Ecto neural progenitor cell (in vitro differentiated cells): ENCODE data around the gene PHF3.

ENCODE experiments used
- DNase-seq: peaks from one replicate; pipeline ENCODE4 v3.0.0-alpha.2; 2018; ENCODE audit warnings: low spot score

Gene PHF3, protein sequence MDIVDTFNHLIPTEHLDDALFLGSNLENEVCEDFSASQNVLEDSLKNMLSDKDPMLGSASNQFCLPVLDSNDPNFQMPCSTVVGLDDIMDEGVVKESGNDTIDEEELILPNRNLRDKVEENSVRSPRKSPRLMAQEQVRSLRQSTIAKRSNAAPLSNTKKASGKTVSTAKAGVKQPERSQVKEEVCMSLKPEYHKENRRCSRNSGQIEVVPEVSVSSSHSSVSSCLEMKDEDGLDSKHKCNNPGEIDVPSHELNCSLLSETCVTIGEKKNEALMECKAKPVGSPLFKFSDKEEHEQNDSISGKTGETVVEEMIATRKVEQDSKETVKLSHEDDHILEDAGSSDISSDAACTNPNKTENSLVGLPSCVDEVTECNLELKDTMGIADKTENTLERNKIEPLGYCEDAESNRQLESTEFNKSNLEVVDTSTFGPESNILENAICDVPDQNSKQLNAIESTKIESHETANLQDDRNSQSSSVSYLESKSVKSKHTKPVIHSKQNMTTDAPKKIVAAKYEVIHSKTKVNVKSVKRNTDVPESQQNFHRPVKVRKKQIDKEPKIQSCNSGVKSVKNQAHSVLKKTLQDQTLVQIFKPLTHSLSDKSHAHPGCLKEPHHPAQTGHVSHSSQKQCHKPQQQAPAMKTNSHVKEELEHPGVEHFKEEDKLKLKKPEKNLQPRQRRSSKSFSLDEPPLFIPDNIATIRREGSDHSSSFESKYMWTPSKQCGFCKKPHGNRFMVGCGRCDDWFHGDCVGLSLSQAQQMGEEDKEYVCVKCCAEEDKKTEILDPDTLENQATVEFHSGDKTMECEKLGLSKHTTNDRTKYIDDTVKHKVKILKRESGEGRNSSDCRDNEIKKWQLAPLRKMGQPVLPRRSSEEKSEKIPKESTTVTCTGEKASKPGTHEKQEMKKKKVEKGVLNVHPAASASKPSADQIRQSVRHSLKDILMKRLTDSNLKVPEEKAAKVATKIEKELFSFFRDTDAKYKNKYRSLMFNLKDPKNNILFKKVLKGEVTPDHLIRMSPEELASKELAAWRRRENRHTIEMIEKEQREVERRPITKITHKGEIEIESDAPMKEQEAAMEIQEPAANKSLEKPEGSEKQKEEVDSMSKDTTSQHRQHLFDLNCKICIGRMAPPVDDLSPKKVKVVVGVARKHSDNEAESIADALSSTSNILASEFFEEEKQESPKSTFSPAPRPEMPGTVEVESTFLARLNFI (N-terminal part only)

GRCh38 chr6:63635588-63636517, at the start of gene PHF3:
TSS of gene PHF3 (plus strand) at chr6:63635802. CDS start at chr6:63646552, 10,750 bp downstream.
- DNase-seq: peak; percentile 93

DNA sequence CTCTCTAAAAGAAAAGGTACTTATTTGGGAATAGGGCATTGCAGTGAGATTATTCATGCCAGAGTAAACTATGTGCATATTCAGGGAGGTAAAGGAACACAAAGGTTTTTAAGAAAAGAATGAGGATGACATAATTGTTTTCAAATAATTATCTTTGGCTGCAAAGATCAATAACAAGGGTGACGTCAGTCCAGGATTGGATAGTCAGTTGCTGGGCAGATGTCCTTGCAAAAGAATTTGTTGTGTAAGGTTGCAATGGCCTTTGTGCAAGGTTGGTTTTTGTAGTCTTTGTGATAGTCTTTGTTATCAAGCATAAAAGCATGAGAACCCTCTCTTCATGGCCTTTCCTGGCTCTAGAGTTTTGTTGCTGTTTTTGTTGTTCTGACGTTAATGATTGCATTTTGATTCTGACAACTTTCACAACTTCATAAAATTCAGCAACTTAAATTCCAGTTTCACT, 45.6 kb upstream of the PHF3 start:
- no peak for DNase-seq

GRCh38 chr6:63592886-63593285, 42.7 kb upstream of the PHF3 start:
- DNase-seq: no peak

DNA sequence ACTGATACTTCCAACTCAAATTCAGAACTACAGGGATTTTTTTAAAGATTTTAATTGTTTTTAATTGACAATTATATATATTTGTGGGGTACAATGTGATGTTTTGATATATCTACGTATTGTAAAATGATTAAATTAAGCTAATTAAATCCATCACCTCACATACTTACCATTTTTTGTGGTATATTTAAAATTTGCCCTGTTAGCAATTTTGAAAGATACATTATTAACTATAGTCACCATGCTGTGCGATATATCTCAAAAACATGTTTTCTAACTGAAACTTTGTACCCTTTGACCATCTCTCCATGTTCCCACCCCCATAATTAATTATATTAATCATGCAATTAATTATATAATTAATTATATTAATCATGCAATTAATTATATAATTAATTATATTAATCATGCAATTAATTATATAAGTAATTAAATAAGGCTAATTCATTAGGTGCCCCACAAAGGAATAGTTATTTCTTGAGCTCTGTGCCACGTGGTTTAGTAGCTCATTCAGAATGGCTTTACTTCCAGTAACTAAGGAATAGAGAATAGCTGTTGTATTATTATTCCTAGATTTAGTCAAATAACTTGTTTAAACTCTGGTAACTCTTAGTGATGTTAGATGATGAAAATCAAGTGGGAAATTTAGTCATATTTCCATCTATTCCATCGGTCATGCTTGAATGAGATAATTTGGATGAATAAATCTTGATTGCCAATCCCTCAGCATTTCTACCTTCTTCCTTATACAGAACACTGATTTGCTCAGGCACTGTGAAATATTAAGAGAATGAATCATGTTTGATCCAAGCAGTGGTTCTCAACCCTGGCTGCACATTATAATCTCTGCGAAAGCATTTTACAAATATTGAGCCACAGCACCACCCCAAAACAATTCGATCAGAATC, 38.2 kb upstream of the PHF3 start:
- no peak for DNase-seq

DNA sequence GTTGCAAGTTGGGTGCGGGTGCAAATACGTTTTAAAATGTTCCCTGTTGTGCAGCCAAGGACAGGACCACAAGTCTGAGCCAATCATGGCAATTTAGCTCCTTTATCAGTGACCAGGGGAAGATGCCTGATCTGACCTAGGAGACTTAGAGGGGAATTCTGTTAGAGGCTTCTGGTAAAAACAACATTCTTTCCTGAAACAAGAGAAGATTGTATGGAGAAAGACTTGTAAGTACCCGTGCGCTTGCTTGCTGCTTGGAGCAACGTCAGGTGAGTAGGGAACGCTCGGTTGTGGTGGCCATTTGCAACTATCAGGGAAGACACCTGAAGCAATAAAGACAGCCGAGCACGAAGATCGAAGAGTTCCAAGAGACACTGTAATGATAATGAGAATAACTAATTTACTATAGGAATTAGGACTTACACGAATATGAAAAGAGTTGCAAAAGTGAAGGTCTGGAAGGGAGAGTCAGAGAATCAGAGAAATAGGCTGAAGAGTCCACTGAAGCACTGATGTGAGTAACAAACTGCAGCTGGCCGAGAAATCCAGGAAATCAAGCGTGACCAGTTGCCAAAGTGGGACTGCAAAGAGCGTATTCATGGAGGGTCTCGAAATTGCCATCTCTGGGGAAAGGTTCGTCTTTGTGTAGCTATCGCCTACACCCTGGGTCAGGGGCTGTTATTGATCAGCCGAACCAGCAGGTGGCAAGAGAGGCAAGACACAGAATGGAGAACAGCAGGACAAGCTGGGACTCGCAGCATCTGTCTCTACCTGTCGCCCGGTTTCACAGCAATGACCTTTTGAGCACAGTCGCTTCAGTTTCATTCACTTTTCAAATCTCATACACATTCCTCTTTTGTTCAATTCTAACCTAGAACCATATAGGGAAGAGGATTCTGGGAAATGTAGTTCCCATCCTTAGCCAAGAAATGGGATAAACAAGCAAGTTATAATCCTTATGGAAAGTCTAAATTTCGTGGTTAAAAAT, 37.3 kb upstream of the PHF3 start:
- peak; percentile 81 for DNase-seq

- DNase-seq: no peak
Measured at GRCh38 chr6:63599243-63599642, 36.4 kb upstream of the PHF3 start.

DNA sequence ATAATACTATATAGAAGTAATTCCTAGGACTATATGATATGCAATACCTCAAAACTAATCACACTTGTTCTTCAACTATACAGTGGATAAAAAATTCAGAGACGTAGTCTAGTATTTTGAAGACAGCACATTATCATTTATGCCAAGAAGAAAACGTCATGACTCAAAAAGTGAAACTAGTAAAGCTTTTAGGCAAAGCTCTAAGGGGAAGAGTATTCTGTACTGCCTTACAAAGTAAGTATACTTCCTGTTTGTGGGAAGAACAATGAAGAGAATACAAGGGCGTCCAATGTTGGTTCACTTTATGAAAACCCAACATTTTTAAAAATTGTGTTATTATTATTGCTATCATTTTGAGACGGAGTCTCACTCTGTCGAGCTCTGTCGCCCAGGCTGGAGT, 35.5 kb upstream of the PHF3 start:
- no peak for DNase-seq

DNA sequence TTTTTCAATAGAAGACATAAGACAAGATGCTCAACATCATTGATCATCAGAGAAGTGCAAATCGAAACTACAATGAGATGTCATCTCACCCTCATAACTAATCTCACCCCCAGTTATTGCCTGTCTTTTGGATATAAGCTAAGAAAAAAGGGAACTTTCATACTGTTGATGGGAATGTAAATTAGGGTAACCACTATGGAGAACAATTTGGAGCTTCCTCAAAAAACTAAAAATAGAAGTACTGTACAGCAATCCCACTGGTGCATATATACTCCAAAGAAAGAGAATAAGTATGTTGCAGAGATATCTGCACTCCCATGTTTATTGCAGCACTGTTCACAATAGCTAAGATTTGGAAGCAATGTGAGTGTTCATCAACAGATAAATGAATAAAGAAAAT, 26.4 kb upstream of the PHF3 start:
- no peak for DNase-seq

DNA sequence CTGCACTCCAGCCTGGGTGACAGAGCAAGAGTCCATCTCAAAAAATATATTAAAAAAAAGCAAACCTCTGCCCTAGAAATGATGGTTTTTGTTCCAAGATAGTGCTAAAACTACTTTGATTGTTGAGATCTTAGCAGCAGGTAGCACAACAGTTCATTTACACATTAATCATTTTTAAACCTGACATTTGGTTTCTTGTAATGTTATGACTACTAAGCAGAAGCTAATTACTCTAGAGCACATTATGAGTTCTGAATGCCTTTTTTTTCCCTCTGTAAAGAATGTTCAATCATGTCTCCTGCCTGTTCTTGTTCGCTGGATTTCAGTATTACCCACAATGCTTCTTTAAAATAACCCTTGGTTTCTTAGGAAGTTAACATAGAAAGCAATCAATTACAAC, 24.7 kb upstream of the PHF3 start:
- DNase-seq: no peak

- no peak for DNase-seq
Measured at GRCh38 chr6:63611560-63611959, 24.0 kb upstream of the PHF3 start.

GRCh38 chr6:63615590-63615989, 20.0 kb upstream of the PHF3 start:
- DNase-seq: no peak

DNA sequence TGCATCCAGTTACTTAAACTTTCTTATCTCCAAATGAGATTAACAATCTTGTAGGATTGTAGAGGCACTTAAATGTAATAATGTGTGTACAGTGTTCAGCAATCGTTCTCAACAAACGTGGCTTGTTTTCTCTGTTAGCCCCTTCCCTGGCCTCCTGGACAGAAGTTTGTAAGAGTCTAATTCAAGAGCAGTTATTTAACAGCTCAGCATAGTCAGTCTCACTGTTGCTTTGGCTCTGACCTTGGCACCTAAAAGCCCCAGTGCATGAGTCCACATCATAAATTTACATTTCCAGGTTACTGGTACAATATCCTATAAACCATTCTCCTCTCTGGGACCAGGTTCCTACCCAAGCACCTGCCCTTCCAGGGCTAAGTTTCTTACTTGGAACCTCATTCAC, 11.5 kb upstream of the PHF3 start:
- no peak for DNase-seq

DNA sequence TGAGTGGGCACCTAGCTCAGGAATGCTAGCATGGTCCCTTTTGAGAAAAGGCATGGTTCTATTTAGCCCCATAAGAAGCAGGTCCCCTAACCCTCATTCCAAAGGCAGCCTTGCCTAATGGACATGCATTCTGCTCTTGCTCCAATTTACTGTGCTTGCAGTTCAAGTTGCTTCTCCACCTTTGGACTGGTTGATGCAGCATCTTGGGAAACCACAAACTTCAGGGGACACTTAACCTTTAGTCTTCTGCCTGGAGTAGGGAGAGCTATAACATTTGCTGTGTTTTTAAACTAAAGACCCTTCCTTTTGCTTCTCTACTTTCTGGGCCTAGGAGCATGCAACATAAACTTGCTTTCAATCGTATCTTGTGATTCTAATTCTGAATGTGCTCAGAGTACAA, 5.1 kb upstream of the PHF3 start:
- no peak for DNase-seq

DNA sequence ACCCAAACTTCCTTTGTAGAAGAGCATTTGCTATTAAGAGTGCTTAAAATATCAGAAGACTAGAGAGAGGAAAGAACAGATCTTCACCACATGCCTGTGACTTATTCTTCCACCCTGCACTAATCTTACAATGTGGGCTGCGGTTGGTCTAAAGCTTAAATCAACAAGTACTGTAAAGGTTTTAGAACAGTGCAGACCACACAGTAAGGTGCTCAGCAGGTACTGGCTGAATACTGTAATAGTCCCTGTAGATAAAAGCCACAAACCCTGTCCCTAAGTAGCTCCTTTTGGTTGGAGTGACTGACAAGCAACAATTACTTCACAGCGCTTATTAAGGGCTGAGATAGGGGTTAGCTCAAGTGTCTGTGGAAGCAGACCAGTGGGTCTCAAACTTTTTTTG, 972 bp upstream of the PHF3 start:
- no peak for DNase-seq

GRCh38 chr6:63635215-63635587, 401 bp upstream of the PHF3 start:
- no peak for DNase-seq

- no peak for DNase-seq
Measured at GRCh38 chr6:63636518-63637021, 968 bp downstream of the PHF3 start.

DNA sequence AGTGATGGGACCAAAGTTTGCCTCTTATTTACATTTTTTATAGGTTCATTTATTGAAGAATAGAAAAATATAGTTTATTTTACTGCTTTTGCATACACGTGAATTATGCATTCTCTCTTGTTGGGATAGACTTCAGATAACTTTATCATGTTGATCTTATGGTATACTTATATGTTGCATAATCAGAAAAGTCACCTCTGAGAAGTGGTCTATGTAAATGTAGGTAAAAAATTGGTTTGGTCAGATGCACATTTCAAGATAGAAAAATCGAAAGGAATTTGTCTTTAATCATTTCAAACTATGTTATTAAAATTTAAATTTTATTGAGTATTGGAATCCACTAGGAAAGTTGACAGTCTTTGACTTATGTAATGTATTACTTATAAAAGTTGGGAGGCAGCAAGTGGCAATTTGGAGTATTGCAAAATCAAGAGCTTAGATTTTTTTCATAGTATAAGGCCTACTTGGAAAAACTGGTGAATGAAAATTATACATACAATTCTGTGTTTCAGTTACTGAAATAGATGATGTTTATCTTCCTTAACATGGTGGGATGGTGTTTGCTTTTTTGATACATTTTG, 2.4 kb downstream of the PHF3 start:
- DNase-seq: no peak

- DNase-seq: no peak
Measured at GRCh38 chr6:63640062-63640461, 4.5 kb downstream of the PHF3 start.
